ENCODE results near the gene STX8.

STX8 gene

DNA sequence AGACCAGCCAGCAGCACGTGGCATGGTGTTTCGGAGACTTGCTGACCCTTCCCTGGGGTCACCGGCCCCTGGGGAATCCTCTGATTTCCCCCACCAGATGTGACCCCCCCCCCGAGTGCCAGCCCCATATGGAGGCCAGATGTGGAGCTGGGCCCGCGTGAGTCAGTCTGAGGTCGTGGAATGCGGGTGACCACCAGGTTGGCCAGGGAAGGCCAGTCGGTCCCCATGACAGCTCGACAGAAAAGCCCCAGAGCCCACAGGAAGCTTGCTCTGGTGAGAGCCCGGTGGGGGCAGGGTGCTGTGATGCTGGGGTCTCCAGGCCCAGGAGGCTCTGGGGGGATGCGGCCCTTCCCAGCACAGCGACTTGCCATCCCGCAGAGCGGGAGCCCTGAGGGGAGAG, 345.3 kb downstream of the STX8 start:
- DNase-seq (ENCODE audit: low read depth in 3 of 3, low spot score in 1 of 3): no peak

DNA sequence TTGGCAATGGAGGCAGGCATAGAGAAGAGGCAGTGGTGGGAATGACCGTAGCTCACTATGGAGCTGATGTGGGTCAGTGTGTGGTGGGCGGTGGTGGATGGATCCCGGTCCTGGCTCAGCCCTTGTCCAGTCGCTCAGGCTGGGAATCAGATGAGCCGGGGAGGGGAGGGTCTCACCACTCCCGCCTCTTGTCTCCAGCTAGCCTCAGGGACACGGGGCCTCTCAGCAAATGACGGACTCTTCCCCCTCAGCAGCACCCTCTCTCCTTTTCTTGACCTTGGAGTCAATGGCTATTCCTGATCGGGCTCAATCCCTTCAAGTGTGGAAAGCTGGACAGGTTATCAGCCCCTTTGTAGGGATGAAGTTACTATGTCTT, 345.8 kb downstream of the STX8 start:
- DNase-seq (ENCODE audit: low read depth in 3 of 3, low spot score in 1 of 3): no peak

DNA sequence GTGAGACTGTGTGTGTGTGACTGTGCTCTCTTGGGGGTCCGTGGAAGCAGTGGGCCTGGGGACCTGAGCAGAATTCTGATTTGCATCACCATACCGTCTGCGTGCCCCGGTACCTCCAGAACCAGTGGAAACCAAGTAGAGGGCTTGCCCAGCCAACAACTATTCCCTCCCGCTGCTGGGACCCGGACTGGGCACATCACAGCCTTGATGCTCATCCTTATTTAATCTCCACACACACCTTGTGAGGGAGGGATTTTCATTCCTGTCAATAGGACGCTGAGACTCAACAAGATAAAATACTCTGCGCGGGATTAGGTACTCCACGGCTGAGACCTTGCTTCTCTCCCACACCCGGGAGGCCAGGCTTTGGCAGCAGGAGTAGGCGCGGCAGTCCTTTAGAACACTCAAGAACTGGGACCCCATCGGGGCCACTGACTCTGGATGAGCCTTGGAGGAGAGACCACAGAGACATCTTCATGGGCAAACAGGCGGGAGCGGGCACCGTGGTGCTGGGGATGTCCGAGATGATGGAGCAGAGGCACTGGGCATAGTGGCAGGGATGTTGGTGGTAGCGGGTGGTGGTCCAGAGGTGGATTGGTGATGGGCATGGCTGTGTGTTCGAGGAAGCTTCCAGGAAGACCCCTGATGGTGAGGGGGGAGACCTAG, 346.3 kb downstream of the STX8 start:
- no peak for DNase-seq (ENCODE audit: low read depth in 3 of 3, low spot score in 1 of 3)

DNA sequence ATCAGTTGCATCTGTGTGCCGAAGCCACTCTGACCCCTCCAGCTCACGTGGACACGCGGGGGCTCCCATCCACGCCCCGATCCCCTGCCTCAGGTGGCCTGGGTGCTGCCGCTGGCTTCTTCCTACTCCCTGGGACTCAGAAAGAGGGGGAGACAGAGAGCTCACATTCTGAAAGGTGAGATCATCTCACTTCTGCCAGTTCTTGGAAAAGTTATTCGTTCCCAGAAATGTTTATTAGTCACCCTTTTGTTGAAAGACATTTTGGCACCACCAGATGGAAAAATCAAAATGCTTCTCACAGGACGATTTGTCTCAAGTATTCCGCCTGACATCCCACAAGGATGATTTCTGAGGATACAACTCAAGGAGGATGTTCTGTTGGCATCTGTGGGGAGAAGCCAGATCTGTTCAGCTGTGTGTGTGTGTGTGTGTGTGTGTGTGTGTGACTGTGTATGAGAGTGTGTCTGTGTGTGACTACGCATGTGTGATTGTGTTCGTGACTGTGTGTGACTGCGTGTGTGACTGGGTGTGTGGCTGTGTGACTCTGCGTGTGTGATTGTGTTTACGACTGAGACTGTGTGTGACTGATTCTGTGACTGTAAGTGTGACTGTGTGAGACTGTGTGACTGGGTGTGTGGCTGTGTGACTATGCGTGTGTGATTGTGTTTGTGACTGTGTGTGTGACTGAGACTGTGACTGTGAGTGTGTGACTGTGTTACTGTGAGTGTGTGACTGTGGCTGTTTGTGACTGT, 347.0 kb downstream of the STX8 start:
- no peak for DNase-seq (ENCODE audit: low read depth in 3 of 3, low spot score in 1 of 3)

DNA sequence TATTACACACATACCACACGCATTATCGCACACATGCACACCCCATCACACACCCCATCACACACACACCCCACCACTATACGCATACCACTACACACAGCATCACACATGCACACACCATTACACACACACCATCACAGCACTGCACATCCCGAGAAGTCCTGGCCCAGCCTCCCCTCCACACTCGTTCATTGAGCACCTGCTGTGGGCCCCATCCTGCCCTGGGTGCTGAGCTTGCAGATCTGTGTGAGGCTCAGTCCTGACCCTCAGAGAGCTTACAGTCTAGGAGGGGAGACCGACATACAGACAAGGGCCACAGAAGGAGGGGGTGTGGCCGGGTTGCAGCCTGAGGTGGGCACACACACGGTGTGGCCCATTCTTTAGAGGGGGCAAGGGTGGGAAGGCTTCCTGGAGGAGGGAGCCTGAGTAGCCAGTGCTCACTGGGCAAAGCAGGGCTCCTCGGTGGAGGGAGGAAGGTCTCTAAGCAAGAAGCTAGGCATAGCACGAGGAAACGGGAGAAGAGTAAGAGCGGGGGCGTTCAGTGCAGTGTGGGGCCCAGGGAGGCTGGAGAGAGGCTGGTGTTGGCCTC, 347.7 kb downstream of the STX8 start:
- DNase-seq (ENCODE audit: low read depth in 3 of 3, low spot score in 1 of 3): no peak

DNA sequence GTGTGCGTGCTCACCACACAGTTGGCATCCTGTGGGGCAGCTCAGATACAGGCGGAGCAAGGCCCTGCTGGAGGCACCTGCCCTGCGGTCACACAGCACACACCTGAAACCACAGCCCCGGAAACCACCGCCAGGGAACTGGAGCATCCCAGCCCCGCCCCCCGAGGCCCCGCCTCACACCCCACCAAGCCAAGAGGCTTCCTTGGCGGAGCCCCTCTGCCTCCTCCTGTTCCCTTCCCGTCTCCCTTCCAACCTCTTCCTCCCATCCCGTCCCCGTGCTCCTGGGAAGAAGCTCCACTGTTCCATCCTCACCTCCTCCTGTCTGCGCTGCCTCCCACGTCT, 348.9 kb downstream of the STX8 start:
- DNase-seq (ENCODE audit: low read depth in 3 of 3, low spot score in 1 of 3): no peak

DNA sequence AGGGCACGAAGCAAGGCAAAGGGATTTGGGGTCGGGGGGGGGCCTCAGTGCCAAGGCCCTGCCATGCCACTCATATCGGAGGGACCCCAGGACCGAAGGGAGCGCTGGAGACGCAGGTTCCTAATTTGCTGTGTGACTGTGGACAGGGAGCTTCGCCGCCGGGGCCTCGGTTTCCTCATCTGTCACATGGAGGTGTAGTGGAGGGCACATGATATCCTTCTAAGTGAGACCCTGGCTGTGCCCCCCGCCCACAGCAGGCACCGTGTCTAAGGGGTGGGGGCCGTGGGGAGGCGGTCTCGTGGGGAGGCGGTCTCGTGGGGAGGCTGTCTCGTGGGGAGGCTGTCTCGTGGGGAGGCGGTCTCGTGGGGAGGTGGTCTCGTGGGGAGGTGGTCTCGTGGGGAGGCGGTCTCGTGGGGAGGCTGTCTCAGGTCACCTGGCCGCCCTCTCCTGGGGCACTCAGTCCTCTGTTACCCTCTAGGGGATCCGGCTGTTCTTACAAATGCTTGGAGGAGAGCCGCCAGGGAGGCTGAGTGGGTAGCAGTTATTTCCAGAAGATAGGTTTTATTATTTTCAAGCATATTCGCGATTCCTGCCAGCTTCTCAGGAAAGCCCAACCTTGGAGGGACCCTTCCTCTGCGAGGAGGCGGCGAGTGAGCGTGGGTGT, 349.4 kb downstream of the STX8 start:
- no peak for DNase-seq (ENCODE audit: low read depth in 3 of 3, low spot score in 1 of 3)

DNA sequence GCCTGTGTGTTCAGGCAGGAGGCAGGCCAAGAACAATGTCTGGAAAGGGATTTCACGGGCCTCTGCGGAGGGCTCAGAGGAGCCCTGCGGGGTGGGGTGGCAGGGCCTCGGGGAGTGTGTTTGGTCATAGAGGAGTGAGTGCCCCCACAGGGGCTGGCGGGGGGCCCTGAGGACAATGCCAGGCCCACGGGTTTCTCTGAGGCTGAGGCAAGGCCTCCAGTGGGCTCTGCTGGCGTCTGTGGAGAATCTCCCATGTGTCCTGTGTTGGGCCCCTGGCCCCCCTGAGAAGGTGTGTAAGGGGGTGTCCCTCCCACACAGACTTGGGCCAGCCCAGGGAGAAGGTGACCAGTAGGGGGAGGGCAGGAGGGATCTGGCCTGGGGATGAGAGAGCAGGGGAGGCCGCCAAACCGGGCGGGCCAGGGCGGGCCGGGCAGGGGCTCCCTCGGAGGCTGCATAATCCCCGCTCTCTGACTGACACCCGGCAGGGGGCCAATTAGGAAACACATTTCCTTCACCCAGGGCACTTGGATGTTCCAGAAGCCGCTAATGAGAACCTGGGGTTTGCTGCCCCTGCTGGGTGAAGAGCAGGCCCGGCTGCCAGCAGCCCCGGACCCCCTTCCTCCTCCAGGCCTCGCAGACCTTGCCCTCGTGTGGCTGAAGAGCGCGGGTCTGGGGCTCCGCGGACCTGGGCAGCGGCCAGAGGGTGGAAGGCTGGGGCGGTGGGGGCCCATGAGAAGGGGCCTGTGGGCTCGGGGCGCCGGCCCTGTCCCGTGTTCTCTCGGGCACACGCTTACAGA, 350.1 kb downstream of the STX8 start:
- DNase-seq (ENCODE audit: low read depth in 3 of 3, low spot score in 1 of 3): no peak

DNA sequence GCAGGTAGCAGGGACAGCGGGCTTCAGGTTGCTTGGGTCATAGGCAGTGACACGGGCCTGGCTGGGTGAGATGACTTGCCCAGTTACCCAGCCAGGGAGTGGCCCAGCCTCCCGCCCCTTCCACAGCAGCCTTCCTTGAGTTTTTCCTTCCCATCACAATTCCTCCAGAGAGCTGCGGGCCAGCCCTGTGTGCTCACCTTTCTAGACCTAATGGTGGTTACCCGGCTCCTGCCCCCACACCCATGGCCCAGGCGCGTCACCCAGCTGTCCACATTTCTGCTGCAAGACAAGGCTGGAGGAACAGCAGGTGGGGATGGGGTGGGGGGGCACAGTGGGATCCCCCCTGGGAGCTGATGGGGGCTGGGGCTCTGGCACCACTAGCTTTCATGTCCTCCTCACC, 351.1 kb downstream of the STX8 start:
- no peak for DNase-seq (ENCODE audit: low read depth in 3 of 3, low spot score in 1 of 3)

DNA sequence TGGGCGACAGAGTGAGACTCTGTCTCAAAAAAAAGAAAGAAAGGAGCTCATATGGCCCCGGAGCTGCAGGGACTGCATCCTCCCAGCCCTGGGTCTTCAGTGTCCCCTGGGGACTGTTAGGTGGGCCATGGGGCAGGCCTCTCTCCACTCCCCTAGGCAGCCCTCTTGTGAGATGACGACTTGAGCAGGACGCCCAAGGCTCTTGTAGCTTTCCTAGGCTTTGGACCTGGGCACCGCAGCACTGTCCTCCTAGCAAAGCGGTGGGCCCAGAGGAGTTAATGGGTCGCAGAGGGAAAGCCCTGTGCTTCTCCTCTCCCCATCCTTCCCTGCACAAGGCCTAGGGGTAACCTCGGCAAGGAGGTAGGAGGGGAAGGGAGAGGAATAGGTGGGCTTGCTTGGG, 352.1 kb downstream of the STX8 start:
- no peak for DNase-seq (ENCODE audit: low read depth in 3 of 3, low spot score in 1 of 3)

DNA sequence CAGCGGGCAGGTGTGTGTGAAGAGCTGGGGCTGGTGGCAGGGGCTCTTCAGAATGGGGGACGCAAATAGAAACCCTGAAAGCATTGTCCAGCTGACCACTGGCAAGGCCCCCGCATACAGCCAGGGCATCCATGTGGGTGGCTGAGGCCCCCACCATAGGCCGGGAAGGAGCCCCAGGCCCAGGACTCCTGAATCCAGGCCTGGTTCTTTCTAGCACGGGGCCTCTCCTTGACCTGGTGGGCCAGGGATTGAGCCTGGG, 353.8 kb downstream of the STX8 start:
- no peak for DNase-seq (ENCODE audit: low read depth in 3 of 3, low spot score in 1 of 3)

DNA sequence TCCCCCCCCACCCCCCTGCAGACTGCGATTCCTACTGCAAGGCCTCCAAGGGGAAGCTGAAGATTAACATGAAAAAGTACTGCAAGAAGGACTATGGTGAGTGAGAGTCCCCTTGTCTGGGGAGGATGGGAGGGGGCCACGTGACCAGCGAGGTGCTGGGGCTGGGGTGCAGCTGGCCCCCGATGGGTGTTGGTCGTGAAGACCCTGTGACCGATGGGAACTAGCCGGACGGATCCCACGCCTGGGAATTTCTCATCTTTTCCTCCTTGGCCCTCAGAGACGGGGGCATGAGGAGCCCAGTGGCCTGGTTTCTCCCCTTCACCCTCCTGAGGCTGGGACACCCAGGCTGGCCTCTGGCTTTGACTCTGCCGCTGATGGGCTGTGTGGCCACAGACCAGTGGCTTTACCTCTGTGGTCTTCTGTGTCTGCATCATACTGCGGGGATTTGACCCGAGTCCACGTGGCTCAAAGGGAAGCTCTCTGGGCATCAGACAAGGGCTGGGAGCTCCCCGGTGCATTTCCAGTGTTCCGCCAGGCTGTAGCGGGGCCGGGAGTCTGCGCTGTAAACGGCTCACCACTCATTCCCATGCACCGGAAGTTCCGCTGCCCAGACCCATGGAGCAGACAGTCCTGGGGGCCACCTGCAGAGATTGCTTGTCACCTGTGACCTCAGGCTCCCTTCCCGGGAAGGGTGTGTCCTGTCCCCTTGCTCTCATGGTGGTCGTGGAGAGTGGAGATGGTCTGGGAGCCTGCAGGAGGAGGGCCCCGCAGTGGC, 354.3 kb downstream of the STX8 start:
- DNase-seq (ENCODE audit: low read depth in 3 of 3, low spot score in 1 of 3): no peak

DNA sequence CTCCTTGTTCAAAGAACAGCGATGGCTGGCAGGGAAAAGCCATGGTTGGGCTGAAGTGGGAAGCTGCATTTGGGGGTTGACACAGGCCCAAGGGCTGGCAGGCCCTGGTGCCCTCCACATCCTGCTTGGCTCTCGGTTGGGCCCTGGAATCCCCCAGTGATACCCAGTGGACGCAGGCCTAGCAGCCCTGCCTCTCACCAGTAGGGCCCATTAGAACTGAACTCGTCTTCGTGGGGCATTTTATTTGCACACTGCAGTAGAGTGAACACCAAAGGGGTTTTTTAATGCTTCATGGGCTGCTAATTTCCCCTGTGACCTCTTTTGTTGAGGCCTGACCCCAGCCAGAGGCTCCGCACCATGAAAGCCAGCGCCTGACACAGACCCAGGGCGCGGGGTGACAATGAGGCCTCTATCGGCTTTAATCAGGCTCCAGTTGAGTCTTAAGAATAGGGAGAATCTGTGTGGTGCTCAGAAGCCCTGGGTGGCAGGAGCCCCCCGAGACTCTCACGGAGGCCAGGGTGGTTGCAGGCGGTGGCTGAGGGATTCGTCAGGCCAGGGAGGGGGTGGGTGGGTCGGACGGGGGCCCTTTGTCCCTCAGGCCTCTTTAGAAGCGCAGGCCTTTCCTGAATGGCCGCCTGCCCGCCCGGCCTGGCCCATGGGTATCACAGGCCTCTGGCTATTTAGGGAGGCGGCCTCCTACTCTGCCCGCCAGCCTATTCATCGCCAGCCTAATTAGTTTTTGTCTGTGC, 355.0 kb downstream of the STX8 start:
- no peak for DNase-seq (ENCODE audit: low read depth in 3 of 3, low spot score in 1 of 3)

DNA sequence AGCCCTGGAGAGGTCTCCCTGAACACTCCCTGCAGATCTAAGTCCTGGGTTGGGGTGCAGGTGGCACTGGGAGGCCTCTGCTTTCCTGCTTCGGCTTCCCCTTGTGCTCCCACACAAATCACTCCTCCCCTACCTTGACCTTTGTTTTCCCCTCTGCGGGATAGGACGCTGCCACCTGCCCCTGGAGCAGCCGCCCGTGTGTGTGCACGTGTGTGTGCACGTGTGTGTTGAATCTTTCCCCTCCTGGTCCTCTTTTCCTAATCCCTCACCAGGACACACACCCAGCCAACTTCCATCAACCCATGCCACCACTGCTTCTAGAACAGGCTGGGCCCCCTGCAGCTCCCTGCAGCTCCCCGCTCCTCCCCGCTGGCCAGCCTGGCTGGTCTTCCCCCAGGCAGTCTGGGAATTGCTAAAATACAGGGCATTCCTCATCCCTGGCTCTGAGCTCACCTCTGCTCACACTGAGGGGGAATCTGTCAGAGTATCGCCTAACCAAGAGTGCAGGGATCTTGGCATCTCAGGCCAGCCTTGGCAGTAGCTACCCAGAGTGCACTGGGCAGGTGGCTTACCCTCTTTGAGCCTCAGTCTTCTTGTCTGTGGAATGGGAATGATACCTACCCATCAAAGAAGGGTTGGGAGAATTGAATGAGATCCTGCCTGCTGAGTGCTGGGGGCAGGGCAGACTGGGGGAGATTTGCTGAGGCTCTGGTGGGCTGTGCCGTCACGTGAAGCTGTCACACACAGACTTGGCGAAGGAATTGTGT, 355.8 kb downstream of the STX8 start:
- DNase-seq (ENCODE audit: low read depth in 3 of 3, low spot score in 1 of 3): no peak

DNA sequence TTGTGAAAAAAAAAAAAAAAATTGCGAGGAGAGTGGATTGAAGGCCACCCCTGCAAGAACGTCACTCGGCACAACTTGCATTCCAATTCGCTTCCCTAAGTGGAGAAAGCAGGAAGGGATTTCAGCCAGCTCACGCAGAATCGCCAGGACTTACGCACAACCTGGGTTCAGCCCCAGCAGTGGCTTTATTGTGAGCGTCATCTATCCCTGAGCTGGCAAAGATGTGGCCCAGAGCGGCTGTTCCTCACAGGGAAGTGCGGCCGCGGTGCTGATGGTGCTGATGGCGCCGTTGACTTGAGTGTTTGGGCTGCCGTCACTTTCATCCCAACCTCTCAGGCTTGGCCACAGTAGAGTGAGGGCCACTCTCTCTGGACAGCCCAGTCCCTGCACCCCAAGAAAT, 356.7 kb downstream of the STX8 start:
- no peak for DNase-seq (ENCODE audit: low read depth in 3 of 3, low spot score in 1 of 3)

DNA sequence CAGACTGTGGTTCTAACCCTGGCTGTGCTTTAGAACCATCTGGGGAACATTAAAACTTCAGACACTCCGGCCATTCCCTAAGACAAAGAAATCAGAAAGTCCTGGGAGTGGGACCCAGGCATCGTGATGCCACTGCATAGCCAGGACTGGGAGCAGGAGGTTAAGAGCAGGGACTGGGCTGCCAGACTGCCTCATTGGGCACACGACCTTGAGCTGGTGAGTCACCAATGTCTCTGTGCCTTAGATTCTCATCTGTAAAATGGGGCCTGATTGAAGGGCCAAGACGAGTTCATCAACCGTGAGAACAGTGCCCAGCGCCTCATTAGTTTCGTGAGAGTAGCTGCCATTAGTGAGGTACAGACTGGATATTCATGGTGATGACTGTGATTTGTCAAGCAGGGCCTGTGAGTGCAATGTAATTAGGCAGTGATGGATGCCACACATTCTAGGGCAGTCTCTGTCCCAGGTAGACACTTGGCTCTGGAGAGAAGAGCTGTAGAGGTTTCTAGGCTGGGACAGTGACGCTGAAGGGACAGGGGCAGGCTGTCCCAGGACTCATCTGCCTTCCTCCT, 357.5 kb downstream of the STX8 start:
- no peak for DNase-seq (ENCODE audit: low read depth in 3 of 3, low spot score in 1 of 3)

DNA sequence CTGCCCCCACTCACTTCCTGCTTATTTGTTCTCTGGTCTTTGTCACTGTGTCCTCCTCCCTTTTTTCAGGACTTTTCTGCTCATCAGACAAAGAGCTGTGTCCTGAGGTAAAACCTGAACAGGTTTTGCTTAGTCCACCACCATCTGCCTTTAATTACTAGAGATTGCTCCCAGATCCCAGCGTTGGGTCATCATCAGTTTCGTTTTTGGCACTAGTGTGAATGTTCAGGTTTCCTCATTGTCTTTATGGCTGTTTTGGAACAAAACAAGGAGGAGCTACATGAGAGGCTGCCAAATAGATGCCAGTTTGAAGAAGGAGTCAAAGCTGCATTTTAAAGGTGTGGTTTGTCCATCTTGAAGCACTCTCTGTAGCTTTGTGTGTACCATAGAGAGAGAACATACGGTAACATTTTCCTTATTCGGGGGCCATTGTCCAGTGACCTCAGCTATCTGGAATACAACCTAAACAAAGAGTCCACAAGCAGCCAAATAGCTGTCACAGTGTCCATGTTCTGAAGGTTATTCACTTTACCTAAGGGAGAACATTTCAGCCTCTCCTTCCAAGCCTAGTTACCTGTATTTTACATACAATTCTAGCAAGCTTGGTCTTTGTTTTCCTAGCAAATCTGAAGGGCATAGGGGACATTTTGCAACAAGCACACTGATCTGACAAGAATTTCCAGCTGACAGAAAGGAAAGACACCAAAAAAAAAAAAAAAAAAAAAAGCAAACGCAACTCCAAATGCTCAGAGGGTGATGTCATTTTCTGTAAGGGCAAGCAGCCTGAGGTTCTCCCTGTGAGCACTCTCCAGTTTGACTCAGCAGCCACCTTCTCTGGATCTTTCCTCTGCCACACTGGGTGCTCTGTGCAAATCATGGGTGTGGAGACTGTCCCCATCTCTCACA, 358.2 kb downstream of the STX8 start:
- no peak for DNase-seq (ENCODE audit: low read depth in 3 of 3, low spot score in 1 of 3)

DNA sequence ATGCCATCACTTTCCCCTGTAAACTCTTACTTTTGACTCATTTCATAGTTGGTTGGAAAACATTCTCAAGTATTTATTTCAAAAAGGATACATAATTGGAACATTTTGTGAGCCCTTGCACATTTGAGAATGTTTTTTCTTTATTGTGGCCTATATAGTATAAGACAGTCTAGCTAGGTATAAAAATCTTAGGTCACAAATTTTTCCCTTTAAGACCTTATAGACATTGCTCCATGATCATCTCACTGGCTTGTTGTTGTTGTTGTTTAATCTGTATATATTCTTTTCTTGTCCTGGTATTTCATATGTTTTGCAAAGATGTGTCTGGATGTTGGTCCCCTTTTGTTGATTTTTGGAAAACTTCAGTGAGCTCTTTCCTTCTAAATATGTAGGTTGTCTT, 360.2 kb downstream of the STX8 start:
- DNase-seq (ENCODE audit: low read depth in 3 of 3, low spot score in 1 of 3): no peak
